K562 (cell line): ENCODE measurements around the gene ARIH1. TPM values are rescaled to one million over a fixed set of nuclear protein-coding genes. Genes with fewer than 3 reads are reported as not detected.

Experiments
- BDP1 ChIP-seq: IDR thresholded peaks from 3 replicates; pipeline ENCODE4 v1.6.1; 2011; ENCODE audit not compliant: insufficient read length, insufficient read depth
- CCAR2 ChIP-seq: fragments of 200-400 bp; formaldehyde crosslinking; IDR thresholded peaks from 2 replicates; pipeline ENCODE4 v1.6.1; 2017; ENCODE audit warnings: mild to moderate bottlenecking, low read depth, low read length
- CHCHD3 ChIP-seq: fragments of 250-450 bp; sonication (Bioruptor Pico); IDR thresholded peaks from 2 replicates; pipeline ENCODE4 v2.1.2; 2022; ENCODE audit warnings: mild to moderate bottlenecking
- GABPA ChIP-seq: fragments of 200-800 bp; sonication (Bioruptor generic); conservative IDR thresholded peaks from 2 replicates; pipeline ENCODE4 v1.6.1; 2016; ENCODE audit warnings: low read depth, missing genetic modification characterization, missing compliant biosample characterization
- GATAD2B ChIP-seq: fragments of 450-650 bp; IDR thresholded peaks from 2 replicates; pipeline ENCODE4 v1.6.1; 2017; ENCODE audit warnings: mild to moderate bottlenecking, borderline replicate concordance
- MTF1 ChIP-seq: fragments of 250-450 bp; sonication (Bioruptor Pico); IDR thresholded peaks from 2 replicates; pipeline ENCODE4 v1.9.0; 2021; ENCODE audit warnings: moderate library complexity, mild to moderate bottlenecking, inconsistent platforms, borderline replicate concordance
- MYNN ChIP-seq, 2 experiments: sonication (generic); formaldehyde crosslinking in 1 of 2; IDR thresholded peaks; 2 replicates each; pipeline versions ENCODE4 v1.5.0 to v1.6.1; 2016 to 2020; ENCODE audit warnings: antibody characterized with exemption in 1 of 2, missing genetic modification reagents in 1 of 2
- NCOA4 ChIP-seq: fragments of 450-650 bp; IDR thresholded peaks from 2 replicates; pipeline ENCODE4 v1.6.1; 2018; ENCODE audit warnings: mild to moderate bottlenecking; ENCODE audit not compliant: partially characterized antibody
- NR1H2 ChIP-seq: sonication (generic); formaldehyde crosslinking; IDR thresholded peaks from 2 replicates; pipeline ENCODE4 v1.4.0; 2020; ENCODE audit warnings: mild to moderate bottlenecking, missing genetic modification reagents
- RBM25 ChIP-seq: fragments of 200-400 bp; formaldehyde crosslinking; IDR thresholded peaks from 2 replicates; pipeline ENCODE4 v1.6.1; 2018; ENCODE audit warnings: low read length, low read depth, moderate library complexity; ENCODE audit not compliant: severe bottlenecking
- RBM39 ChIP-seq: fragments of 200-400 bp; formaldehyde crosslinking; optimal IDR thresholded peaks from 2 replicates; pipeline ENCODE3; 2018; ENCODE audit warnings: low read depth, low read length
- SAFB ChIP-seq: fragments of 200-400 bp; formaldehyde crosslinking; IDR thresholded peaks from 2 replicates; pipeline ENCODE4 v1.6.1; 2017; ENCODE audit warnings: low read depth, low read length, borderline replicate concordance
- SOX6 ChIP-seq: fragments of 450-650 bp; IDR thresholded peaks from 2 replicates; pipeline ENCODE4 v1.6.1; 2014; ENCODE audit warnings: mild to moderate bottlenecking
- TAF7 ChIP-seq: fragments of 450-650 bp; IDR thresholded peaks from 2 replicates; pipeline ENCODE4 v1.6.1; 2016; ENCODE audit warnings: missing genetic modification characterization, missing compliant biosample characterization
- ZBED1 ChIP-seq: IDR thresholded peaks from 2 replicates; pipeline ENCODE4 v1.6.1; 2014
- ZFX ChIP-seq: sonication (generic); formaldehyde crosslinking; IDR thresholded peaks from 2 replicates; pipeline ENCODE4 v1.8.0; 2022; ENCODE audit warnings: mild to moderate bottlenecking, missing genetic modification reagents, moderate library complexity
- ZNF133 ChIP-seq: fragments of 250-450 bp; sonication (Bioruptor Pico); IDR thresholded peaks from 2 replicates; pipeline ENCODE4 v1.4.0; 2020; ENCODE audit warnings: mild to moderate bottlenecking
- ZNF146 ChIP-seq: IDR thresholded peaks from one replicate; pipeline ENCODE4 v1.6.1; 2018; ENCODE audit warnings: missing compliant biosample characterization; ENCODE audit not compliant: unreplicated experiment
- ZNF253 ChIP-seq: fragments of 250-450 bp; sonication (Bioruptor Pico); conservative IDR thresholded peaks from 2 replicates; pipeline ENCODE4 v1.6.1; 2021; ENCODE audit warnings: mild to moderate bottlenecking
- ZNF668 ChIP-seq: fragments of 250-450 bp; sonication (Bioruptor Pico); IDR thresholded peaks from 2 replicates; pipeline ENCODE4 v1.8.0; 2022; ENCODE audit warnings: mild to moderate bottlenecking, inconsistent platforms
- ZNF707 ChIP-seq: fragments of 250-450 bp; sonication (Bioruptor Pico); conservative IDR thresholded peaks from 2 replicates; pipeline ENCODE4 v1.8.0; 2022; ENCODE audit warnings: inconsistent platforms, mild to moderate bottlenecking, moderate library complexity
- ZNF766 ChIP-seq: fragments of 200-800 bp; sonication (Bioruptor generic); conservative IDR thresholded peaks from 2 replicates; pipeline ENCODE4 v1.6.1; 2016; ENCODE audit warnings: missing genetic modification characterization, missing compliant biosample characterization
- polyA plus RNA-seq, 8 experiments: library from polyadenylated mRNA; depleted of rRNA in 4 of 8; stranded (reverse) in 5 of 8; unstranded in 3 of 8; fragments of >200 nt; fragmentation: Nextera tagmentation in 2 of 8; fragmentation: Illumina TruSeq in 1 of 8; extraction: Ambion mirVana in 2 of 8; extraction: Trizol in 1 of 8; gene quantifications; 2 replicates each; pipeline versions ENCODE4 v1.2.1 to v1.2.3, GENCODE V29; 2011 to 2014; ENCODE audit warnings: inconsistent platforms in 1 of 8, missing spikeins in 1 of 8
- total RNA-seq, 7 experiments: library from RNA; depleted of rRNA in 6 of 7; stranded (reverse); fragments of >200 nt in 6 of 7; fragmentation: Illumina TruSeq in 2 of 7; extraction: Trizol in 2 of 7; gene quantifications; 2 replicates each; pipeline versions ENCODE4 v1.2.1 to v1.2.3, GENCODE V29; 2011 to 2021; ENCODE audit warnings: low replicate concordance in 1 of 7
- TF ChIP-seq, protein P1 (sequence below): fragments of 250-450 bp; sonication (Bioruptor Pico); IDR thresholded peaks from 2 replicates; pipeline ENCODE4 v1.8.0; 2022; ENCODE audit warnings: moderate library complexity, mild to moderate bottlenecking, inconsistent platforms
- TF ChIP-seq, protein P2 (sequence below): fragments of 450-650 bp; formaldehyde crosslinking; IDR thresholded peaks from 2 replicates; pipeline ENCODE4 v1.4.0; 2022; ENCODE audit warnings: missing genetic modification characterization
- TF ChIP-seq, protein P3 (sequence below): IDR thresholded peaks from 2 replicates; pipeline ENCODE4 v1.6.1; 2011; ENCODE audit not compliant: insufficient read length; ENCODE audit errors: extremely low read depth
- TF ChIP-seq, protein P4 (sequence below), 2 experiments: fragments of 450-650 bp; IDR thresholded peaks; 2 replicates each; pipeline ENCODE4 v1.6.1; 2016

ARIH1 gene
- total and polyA plus RNA-seq, 9 of the 15 experiments (the other 6 are each of a cell fraction or from before 2014, with no cell fraction given) = 17.7 to 125 (median 31.4) TPM

DNA sequence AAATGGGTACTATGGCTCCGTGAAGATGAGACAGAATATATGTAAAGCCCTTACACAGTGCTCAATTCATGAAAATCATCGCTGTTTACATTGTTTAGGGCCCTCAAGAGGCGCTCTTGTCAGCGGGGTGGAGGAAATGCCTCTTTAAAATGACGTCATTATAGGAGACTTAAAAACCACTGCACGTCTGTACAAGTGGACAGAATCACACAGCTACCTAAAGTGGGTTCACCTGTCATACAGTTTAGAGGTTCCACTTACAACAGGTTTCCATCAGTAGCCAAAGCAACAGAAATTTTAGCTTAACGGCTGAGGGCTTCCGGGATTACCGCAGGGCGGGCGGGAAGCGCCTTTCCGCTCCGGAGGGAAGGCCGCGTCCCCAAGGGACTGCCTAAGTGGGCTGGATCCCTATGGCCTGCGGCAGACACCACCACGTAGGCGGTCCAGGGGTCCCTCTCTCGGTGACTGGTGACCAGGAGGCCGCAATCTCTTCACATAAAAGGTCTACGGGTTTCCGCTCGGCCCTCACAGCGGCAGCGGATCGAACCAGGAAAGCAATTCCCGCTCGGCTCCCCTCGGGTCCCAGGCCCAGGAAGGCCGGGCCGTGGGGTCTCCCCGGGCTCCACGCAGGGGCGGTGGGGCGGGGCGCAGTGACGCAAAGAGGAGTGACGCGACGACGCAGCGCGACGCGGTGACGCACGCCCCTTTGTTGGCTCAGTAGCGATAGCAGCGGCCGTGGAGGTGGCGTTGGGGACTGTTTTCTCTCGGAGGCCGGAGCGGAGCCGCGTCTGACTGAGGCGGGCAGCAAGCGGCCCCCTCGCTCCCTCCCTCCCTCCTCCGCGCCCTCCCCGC lies at the start of gene ARIH1 (continued):
- TF ChIP-seq SAFB = no peak; the same call in 1 of the 2 replicates
- peak; percentile 69 for TF ChIP-seq ZNF707 (CRISPR knock-in tag)
- peak; percentile 32; the same call in 1 of the 2 replicates for TF ChIP-seq MYNN (IDR thresholded peaks at IDR 0.05)
- no peak for TF ChIP-seq MYNN (CRISPR knock-in tag; IDR thresholded peaks at IDR 0.05)
- TF ChIP-seq ZNF668 (CRISPR knock-in tag) = 0 out of 2 replicates have a peak, but pooled peaks have one; percentile 76
- no peak; the same call in 1 of the 2 replicates for TF ChIP-seq SOX6
- TF ChIP-seq CHCHD3 (CRISPR knock-in tag) = no peak
- TF ChIP-seq GATAD2B = no peak
- no peak for TF ChIP-seq ZNF253 (CRISPR knock-in tag)
- TF ChIP-seq, protein P1, sequence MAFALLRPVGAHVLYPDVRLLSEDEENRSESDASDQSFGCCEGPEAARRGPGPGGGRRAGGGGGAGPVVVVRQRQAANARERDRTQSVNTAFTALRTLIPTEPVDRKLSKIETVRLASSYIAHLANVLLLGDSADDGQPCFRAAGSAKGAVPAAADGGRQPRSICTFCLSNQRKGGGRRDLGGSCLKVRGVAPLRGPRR = peak; percentile 55; the same call in 1 of the 2 replicates
- TF ChIP-seq, protein P2, sequence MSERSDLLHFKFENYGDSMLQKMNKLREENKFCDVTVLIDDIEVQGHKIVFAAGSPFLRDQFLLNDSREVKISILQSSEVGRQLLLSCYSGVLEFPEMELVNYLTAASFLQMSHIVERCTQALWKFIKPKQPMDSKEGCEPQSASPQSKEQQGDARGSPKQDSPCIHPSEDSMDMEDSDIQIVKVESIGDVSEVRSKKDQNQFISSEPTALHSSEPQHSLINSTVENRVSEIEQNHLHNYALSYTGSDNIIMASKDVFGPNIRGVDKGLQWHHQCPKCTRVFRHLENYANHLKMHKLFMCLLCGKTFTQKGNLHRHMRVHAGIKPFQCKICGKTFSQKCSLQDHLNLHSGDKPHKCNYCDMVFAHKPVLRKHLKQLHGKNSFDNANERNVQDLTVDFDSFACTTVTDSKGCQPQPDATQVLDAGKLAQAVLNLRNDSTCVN (CRISPR knock-in tag) = no peak
- no peak for TF ChIP-seq NR1H2 (CRISPR knock-in tag)
- TF ChIP-seq NCOA4 = no peak
- TF ChIP-seq CCAR2 = no peak
- TF ChIP-seq MTF1 = no peak
- peak; percentile 100 for TF ChIP-seq ZFX (CRISPR knock-in tag)
- no peak; the same call in none of the 2 replicates for TF ChIP-seq TAF7 (tag)
- no peak for TF ChIP-seq RBM25
- TF ChIP-seq, protein P3, sequence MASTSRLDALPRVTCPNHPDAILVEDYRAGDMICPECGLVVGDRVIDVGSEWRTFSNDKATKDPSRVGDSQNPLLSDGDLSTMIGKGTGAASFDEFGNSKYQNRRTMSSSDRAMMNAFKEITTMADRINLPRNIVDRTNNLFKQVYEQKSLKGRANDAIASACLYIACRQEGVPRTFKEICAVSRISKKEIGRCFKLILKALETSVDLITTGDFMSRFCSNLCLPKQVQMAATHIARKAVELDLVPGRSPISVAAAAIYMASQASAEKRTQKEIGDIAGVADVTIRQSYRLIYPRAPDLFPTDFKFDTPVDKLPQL = no peak
- peak; percentile 56; the same call in 1 of the 2 replicates for TF ChIP-seq ZNF766 (CRISPR knock-in tag)
- no peak for TF ChIP-seq BDP1
- peak; percentile 75 for TF ChIP-seq GABPA (tag)
- TF ChIP-seq RBM39 = no peak
- peak; percentile 6; the same call in 1 of the 2 replicates for TF ChIP-seq ZBED1
- TF ChIP-seq, protein P4, sequence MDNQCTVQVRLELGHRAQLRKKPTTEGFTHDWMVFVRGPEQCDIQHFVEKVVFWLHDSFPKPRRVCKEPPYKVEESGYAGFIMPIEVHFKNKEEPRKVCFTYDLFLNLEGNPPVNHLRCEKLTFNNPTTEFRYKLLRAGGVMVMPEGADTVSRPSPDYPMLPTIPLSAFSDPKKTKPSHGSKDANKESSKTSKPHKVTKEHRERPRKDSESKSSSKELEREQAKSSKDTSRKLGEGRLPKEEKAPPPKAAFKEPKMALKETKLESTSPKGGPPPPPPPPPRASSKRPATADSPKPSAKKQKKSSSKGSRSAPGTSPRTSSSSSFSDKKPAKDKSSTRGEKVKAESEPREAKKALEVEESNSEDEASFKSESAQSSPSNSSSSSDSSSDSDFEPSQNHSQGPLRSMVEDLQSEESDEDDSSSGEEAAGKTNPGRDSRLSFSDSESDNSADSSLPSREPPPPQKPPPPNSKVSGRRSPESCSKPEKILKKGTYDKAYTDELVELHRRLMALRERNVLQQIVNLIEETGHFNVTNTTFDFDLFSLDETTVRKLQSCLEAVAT (IDR thresholded peaks at IDR 0.05) = no peak; a peak in 1 of 4 replicates
- no peak for TF ChIP-seq ZNF146 (CRISPR knock-in tag)
- TF ChIP-seq ZNF133 = no peak
